ENCODE data around the gene CLTCL1. TPM values are rescaled to one million over a fixed set of nuclear protein-coding genes. Genes with fewer than 3 reads are reported as not detected.

The CLTCL1 gene
- total RNA-seq, 1 donor from 2014 or later = 13.7 TPM

- DNase-seq (ENCODE audit: low read depth) (no peak), FAIRE-seq (no peak)
- H3K4me3 ChIP-seq (ENCODE audit: low read depth, low read length) = no peak overlapping the region
- H3K36me3 ChIP-seq (ENCODE audit: control insufficient read depth, insufficient read depth, low read length) = peaks cover 3% of the 10 kb centered on the region
- TF ChIP-seq CTCF (IDR thresholded peaks at IDR 0.05; ENCODE audit: insufficient read depth, low read length, severe bottlenecking) = no peak
- no peaks in the 10 kb centered on the region for H3K27me3 ChIP-seq (ENCODE audit: control insufficient read depth, insufficient read depth, low read length)
These were observed 38.4 kb downstream of the CLTCL1 start for GRCh38 chr22:19253143-19253542.

DNA sequence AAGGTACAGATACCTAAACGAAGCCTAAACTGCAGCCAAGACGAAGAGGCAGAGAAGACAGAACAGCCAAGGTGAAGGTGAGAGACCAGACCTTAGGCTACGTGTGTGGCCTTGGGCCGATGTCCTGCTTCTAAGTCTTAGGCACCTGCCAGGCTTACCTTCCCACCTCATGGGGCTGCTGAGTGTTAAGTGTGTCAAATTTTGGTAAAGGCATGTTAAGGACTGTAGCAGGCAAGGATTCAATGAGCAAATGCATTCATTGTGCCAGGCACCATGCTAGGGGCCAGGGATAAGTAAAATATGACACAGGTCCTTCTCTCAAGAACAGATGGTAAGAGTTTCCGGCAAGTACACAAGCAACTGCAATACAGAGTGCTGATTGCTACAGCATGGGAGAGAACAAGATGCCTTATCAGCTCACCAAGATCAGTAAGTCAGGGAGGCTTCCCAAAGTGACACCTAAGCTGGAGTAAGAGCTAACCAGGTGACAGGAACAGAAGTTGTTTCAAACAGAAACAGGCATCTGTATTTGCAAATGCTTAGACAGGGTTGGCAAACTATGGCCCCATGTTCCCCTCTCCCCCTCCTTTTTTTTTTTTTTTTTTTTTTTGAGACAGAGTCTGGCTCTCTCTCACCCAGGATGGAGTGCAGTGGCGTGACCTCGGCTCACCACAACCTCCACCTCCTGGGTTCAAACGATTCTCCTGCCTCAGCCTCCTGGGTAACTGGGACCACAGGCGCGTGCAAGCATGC is 46.7 kb downstream of the CLTCL1 start:
- Histone ChIP-seq H3K36me3 (ENCODE audit: control insufficient read depth, insufficient read depth, low read length) (peaks cover 4% of the 10 kb centered on the region), H3K4me3 (ENCODE audit: low read depth, low read length) (no peak overlapping the region), H3K27me3 (ENCODE audit: control insufficient read depth, insufficient read depth, low read length) (no peaks in the 10 kb centered on the region)
- DNase-seq (ENCODE audit: low read depth) (no peak), FAIRE-seq (no peak)
- TF ChIP-seq CTCF (IDR thresholded peaks at IDR 0.05; ENCODE audit: insufficient read depth, low read length, severe bottlenecking) = no peak

DNA sequence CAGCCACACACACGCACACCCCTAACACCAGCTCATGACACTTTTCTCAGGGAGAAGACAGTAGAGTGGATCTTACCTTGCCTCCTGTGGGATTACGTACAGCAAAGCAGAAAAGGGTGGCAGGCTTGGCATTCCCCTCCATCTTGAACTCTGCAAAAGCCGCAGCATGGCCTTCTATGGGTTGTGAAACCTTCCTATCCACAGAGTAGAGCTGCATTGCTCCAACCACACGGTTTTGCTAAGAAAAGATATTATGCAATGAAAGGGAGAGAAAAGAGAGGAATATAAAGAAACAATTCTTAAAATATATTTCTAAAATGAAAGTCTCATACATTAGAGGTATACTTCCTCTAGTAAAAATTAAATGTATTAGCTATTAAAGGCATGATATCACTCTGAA is 48.8 kb downstream of the CLTCL1 start:
- TF ChIP-seq CTCF (IDR thresholded peaks at IDR 0.05; ENCODE audit: insufficient read depth, low read length, severe bottlenecking) = no peak
- FAIRE-seq = no peak
- Histone ChIP-seq H3K36me3 (ENCODE audit: control insufficient read depth, insufficient read depth, low read length) (peaks cover 6% of the 10 kb centered on the region), H3K27me3 (ENCODE audit: control insufficient read depth, insufficient read depth, low read length) (no peaks in the 10 kb centered on the region), H3K4me3 (ENCODE audit: low read depth, low read length) (no peak overlapping the region)
- DNase-seq (ENCODE audit: low read depth) = no peak

- no peak for DNase-seq (ENCODE audit: low read depth)
- Histone ChIP-seq H3K36me3 (ENCODE audit: control insufficient read depth, insufficient read depth, low read length) (peaks cover 6% of the 10 kb centered on the region), H3K4me3 (ENCODE audit: low read depth, low read length) (no peak overlapping the region), H3K27me3 (ENCODE audit: control insufficient read depth, insufficient read depth, low read length) (no peaks in the 10 kb centered on the region)
- FAIRE-seq = no peak
- TF ChIP-seq CTCF (IDR thresholded peaks at IDR 0.05; ENCODE audit: insufficient read depth, low read length, severe bottlenecking) = no peak
These were observed 50.0 kb downstream of the CLTCL1 start for GRCh38 chr22:19241593-19241906.

- FAIRE-seq (no peak), DNase-seq (ENCODE audit: low read depth) (no peak)
- peaks cover 6% of the 10 kb centered on the region for H3K36me3 ChIP-seq (ENCODE audit: control insufficient read depth, insufficient read depth, low read length)
- TF ChIP-seq CTCF (IDR thresholded peaks at IDR 0.05; ENCODE audit: insufficient read depth, low read length, severe bottlenecking) = no peak
- H3K4me3 ChIP-seq (ENCODE audit: low read depth, low read length) = no peak overlapping the region
- no peaks in the 10 kb centered on the region for H3K27me3 ChIP-seq (ENCODE audit: control insufficient read depth, insufficient read depth, low read length)
These were observed 50.5 kb downstream of the CLTCL1 start for GRCh38 chr22:19240813-19241592.
